ENCODE results near the gene BLID. TPM values are rescaled to one million over a fixed set of nuclear protein-coding genes. Genes with fewer than 3 reads are reported as not detected.

BLID gene
- polyA plus RNA-seq, 1 donor (not counting 4 experiments of a cell fraction or from before 2014, with no cell fraction given) = 0.18 TPM

DNA sequence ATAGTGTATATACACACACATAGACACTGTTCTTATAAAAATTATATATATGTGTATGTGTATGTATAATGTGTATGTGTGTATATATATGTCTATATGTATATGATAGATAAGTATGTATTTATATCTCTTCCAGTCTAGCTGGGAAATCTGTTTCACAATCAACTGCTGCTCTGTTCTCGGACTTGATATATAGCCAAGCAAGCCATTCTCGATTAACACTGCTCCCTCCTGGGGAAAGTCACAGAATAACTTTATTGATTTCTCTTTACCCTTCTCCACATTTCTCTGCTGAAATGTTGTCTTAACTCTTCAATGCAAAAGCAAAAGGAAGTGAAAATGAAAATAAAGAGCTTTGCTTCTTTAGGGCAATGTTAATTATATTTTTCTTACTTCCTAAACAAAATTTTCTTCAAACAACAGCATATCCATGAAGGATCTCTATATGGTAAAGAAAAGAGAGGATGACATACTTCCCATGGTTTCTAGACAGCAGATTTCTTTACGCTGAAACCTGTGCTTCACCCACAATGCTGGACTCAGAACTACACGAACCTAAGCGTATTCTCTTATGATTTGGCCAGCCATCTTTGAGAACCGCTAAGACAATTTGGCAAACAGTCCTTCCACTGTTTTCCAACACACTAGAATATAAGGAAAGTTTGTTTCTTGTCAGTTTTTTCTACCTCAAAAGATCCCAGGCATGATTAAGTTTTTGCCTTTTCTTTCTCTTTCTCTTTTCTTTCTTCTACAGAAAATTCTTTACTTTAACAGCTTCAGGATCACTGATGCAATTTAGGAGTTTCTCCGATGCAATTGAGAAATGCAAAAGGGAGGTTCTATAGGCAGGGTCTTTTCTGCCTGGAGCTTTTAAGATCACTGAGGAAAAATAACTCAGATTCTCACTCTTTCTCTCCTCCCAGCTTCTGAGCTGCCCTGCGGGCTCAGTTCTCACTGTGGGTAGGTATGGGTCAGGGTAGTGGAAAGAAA is 1.9 kb downstream of the BLID start:
- Histone ChIP-seq H3K4me2 (ENCODE audit: control insufficient read depth, extremely low read depth, insufficient read depth, low read depth, low read length) (no peak overlapping the region), H3K4me3 (ENCODE audit: control insufficient read depth in 2 of 3, extremely low read depth in 1 of 3, insufficient read depth in 2 of 3, low read depth in 1 of 3, low read length in 3 of 3) (no peak overlapping the region), H3K27me3 (ENCODE audit: control insufficient read depth, extremely low read depth, insufficient read depth, low read length) (no peaks in the 10 kb centered on the region), H3K79me2 (ENCODE audit: control insufficient read depth, insufficient read depth, low read length) (no peaks in the 10 kb centered on the region), H3K4me1 (ENCODE audit: control insufficient read depth, extremely low read depth, insufficient read depth, low read length) (no peaks in the 10 kb centered on the region), H3K9me3 (ENCODE audit: control insufficient read depth, low read depth, low read length) (no peaks in the 10 kb centered on the region), H2AFZ (ENCODE audit: control insufficient read depth, low read length) (no peak overlapping the region), H3K27ac (ENCODE audit: control insufficient read depth, insufficient read depth, low read length) (no peak overlapping the region), H3K9me1 (ENCODE audit: control insufficient read depth, extremely low read depth, insufficient read depth, low read length) (no peaks in the 10 kb centered on the region), H4K20me1 (ENCODE audit: control insufficient read depth, extremely low read depth, insufficient read depth, low read length) (no peaks in the 10 kb centered on the region), H3K36me3 (ENCODE audit: control insufficient read depth in 2 of 2, extremely low read depth in 1 of 2, insufficient read depth in 2 of 2, low read length in 2 of 2) (peaks cover 2 to 21% of the 10 kb centered on the region in 2 experiments), H3K9ac (ENCODE audit: control insufficient read depth, extremely low read depth, insufficient read depth, low read length) (no peak overlapping the region)
- dilution Hi-C loops (cut with MboI; ENCODE audit: extremely low pct_ligation_motif_present, low sequenced_read_pairs) = no loop called here
- FAIRE-seq (no peak), DNase-seq (ENCODE audit: low read depth, low spot score) (no peak)
- TF ChIP-seq, protein P1, sequence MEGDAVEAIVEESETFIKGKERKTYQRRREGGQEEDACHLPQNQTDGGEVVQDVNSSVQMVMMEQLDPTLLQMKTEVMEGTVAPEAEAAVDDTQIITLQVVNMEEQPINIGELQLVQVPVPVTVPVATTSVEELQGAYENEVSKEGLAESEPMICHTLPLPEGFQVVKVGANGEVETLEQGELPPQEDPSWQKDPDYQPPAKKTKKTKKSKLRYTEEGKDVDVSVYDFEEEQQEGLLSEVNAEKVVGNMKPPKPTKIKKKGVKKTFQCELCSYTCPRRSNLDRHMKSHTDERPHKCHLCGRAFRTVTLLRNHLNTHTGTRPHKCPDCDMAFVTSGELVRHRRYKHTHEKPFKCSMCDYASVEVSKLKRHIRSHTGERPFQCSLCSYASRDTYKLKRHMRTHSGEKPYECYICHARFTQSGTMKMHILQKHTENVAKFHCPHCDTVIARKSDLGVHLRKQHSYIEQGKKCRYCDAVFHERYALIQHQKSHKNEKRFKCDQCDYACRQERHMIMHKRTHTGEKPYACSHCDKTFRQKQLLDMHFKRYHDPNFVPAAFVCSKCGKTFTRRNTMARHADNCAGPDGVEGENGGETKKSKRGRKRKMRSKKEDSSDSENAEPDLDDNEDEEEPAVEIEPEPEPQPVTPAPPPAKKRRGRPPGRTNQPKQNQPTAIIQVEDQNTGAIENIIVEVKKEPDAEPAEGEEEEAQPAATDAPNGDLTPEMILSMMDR (optimal IDR thresholded peaks at IDR 0.05 in 1 of 3, IDR thresholded peaks at IDR 0.05 in 1 of 3, conservative IDR thresholded peaks at IDR 0.05 in 1 of 3; ENCODE audit: extremely low read depth in 1 of 3, insufficient read depth in 2 of 3, low read length in 3 of 3) = no peak
- TF ChIP-seq EZH2 (IDR thresholded peaks at IDR 0.05; ENCODE audit: low read length) = no peak

DNA sequence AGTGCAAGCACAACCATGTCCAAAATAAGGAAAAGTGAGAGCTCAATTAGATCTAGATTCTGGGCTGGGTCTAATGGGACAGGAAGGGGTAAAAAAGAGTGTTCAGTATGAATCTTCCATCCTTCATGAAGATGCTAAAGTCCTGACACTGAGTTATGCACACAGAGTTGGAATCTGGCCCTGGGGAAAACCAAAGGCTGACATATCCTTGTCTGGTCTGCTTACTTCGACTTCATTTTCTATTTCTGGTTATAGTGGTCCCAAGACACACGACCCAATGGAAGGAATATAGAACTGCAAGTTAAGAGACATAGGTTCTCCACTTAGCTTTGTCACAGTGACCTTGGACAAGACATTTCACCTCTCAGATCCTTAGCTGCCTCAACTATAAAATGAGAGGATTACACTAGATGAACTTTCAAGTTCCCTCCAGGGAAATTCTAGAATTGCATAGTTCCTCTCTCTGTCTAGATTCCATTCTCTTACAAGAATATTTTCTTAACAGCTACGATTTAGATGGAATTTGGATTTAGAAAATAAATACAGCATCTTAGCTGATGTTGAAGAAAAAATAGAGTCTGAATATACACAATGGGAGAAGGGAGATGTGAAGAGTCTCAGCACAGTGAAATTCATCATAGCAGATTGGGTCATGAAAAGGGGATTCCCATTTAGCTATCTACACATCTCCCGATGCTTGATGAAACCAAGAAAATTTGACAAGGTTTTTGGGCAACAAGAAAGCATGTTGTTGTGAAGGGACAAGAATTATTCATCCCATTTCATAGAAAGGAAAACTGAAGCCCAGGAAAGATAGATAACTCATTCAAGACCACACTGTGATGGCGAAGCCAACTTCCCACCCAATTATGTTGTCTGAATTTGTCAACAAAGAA is 3.3 kb downstream of the BLID start:
- Histone ChIP-seq H3K4me2 (ENCODE audit: control insufficient read depth, extremely low read depth, insufficient read depth, low read depth, low read length) (no peak overlapping the region), H3K36me3 (ENCODE audit: control insufficient read depth in 2 of 2, extremely low read depth in 1 of 2, insufficient read depth in 2 of 2, low read length in 2 of 2) (peaks cover 2 to 24% of the 10 kb centered on the region in 2 experiments), H3K9me1 (ENCODE audit: control insufficient read depth, extremely low read depth, insufficient read depth, low read length) (no peaks in the 10 kb centered on the region), H3K9ac (ENCODE audit: control insufficient read depth, extremely low read depth, insufficient read depth, low read length) (no peak overlapping the region), H2AFZ (ENCODE audit: control insufficient read depth, low read length) (no peak overlapping the region), H3K4me3 (ENCODE audit: control insufficient read depth in 2 of 3, extremely low read depth in 1 of 3, insufficient read depth in 2 of 3, low read depth in 1 of 3, low read length in 3 of 3) (no peak overlapping the region), H3K27ac (ENCODE audit: control insufficient read depth, insufficient read depth, low read length) (no peak overlapping the region), H3K9me3 (ENCODE audit: control insufficient read depth, low read depth, low read length) (no peaks in the 10 kb centered on the region), H3K79me2 (ENCODE audit: control insufficient read depth, insufficient read depth, low read length) (no peaks in the 10 kb centered on the region), H3K4me1 (ENCODE audit: control insufficient read depth, extremely low read depth, insufficient read depth, low read length) (no peaks in the 10 kb centered on the region), H3K27me3 (ENCODE audit: control insufficient read depth, extremely low read depth, insufficient read depth, low read length) (no peaks in the 10 kb centered on the region), H4K20me1 (ENCODE audit: control insufficient read depth, extremely low read depth, insufficient read depth, low read length) (no peaks in the 10 kb centered on the region)
- dilution Hi-C loops (cut with MboI; ENCODE audit: extremely low pct_ligation_motif_present, low sequenced_read_pairs) = no loop called here
- DNase-seq (ENCODE audit: low read depth, low spot score) (no peak), FAIRE-seq (no peak)
- TF ChIP-seq, protein P1 (optimal IDR thresholded peaks at IDR 0.05 in 1 of 3, IDR thresholded peaks at IDR 0.05 in 1 of 3, conservative IDR thresholded peaks at IDR 0.05 in 1 of 3; ENCODE audit: extremely low read depth in 1 of 3, insufficient read depth in 2 of 3, low read length in 3 of 3) = no peak
- TF ChIP-seq EZH2 (IDR thresholded peaks at IDR 0.05; ENCODE audit: low read length) = no peak

Measured in keratinocyte (primary cell).